Ishikawa (cell line): Measurements from ENCODE around the gene INHBE.

Experiments used
- CEBPB ChIP-seq: IDR thresholded peaks from 2 replicates; pipeline ENCODE4 v1.6.1; 2012
- CREB1 ChIP-seq: IDR thresholded peaks from 2 replicates; pipeline ENCODE4 v1.6.1; 2012; ENCODE audit warnings: low read depth
- EGR1 ChIP-seq: IDR thresholded peaks from 2 replicates; pipeline ENCODE4 v1.6.1; 2012
- EP300 ChIP-seq: IDR thresholded peaks from 2 replicates; pipeline ENCODE4 v1.6.1; 2012; ENCODE audit warnings: borderline replicate concordance
- FOXM1 ChIP-seq: IDR thresholded peaks from 2 replicates; pipeline ENCODE4 v1.6.1; 2012; ENCODE audit warnings: low read depth, borderline replicate concordance
- MAX ChIP-seq: IDR thresholded peaks from 2 replicates; pipeline ENCODE4 v1.6.1; 2012
- NFIC ChIP-seq: IDR thresholded peaks from 2 replicates; pipeline ENCODE4 v1.6.1; 2012
- RAD21 ChIP-seq: IDR thresholded peaks from 2 replicates; pipeline ENCODE4 v1.6.1; 2012; ENCODE audit warnings: low read depth
- REST ChIP-seq: IDR thresholded peaks from 2 replicates; pipeline ENCODE4 v1.6.1; 2012; ENCODE audit warnings: low read depth, mild to moderate bottlenecking
- TAF1 ChIP-seq: IDR thresholded peaks from 2 replicates; pipeline ENCODE4 v1.6.1; 2012; ENCODE audit warnings: low read depth, mild to moderate bottlenecking
- TCF12 ChIP-seq: IDR thresholded peaks from 2 replicates; pipeline ENCODE4 v1.6.1; 2012; ENCODE audit warnings: low read depth
- TEAD4 ChIP-seq: IDR thresholded peaks from 2 replicates; pipeline ENCODE4 v1.6.1; 2012
- USF1 ChIP-seq: IDR thresholded peaks from 2 replicates; pipeline ENCODE4 v1.6.1; 2012
- YY1 ChIP-seq: IDR thresholded peaks from 2 replicates; pipeline ENCODE4 v1.6.1; 2012; ENCODE audit warnings: low read depth
- ZBTB7A ChIP-seq: IDR thresholded peaks from 2 replicates; pipeline ENCODE4 v1.6.1; 2012; ENCODE audit warnings: low read depth

The INHBE gene

GRCh38 chr12:57439762-57440266, 15.3 kb upstream of the INHBE start:
- TF ChIP-seq ZBTB7A (no peak), REST (no peak), USF1 (no peak), YY1 (no peak), TCF12 (no peak), CEBPB (no peak), MAX (no peak), RAD21 (no peak), TAF1 (no peak), NFIC (no peak), TEAD4 (no peak), EGR1 (no peak), EP300 (no peak), FOXM1 (no peak), CREB1 (no peak)

- no peak for TF ChIP-seq TEAD4
- TF ChIP-seq YY1: no peak
- no peak for TF ChIP-seq TAF1
- TF ChIP-seq ZBTB7A: no peak
- no peak for TF ChIP-seq REST
- TF ChIP-seq EGR1: no peak
- TF ChIP-seq CREB1: no peak
- TF ChIP-seq NFIC: no peak
- TF ChIP-seq USF1: no peak
- TF ChIP-seq FOXM1: no peak
Measured at GRCh38 chr12:57441846-57442427, 13.2 kb upstream of the INHBE start.

GRCh38 chr12:57444744-57445143, 10.4 kb upstream of the INHBE start:
- TF ChIP-seq REST: no peak
- TF ChIP-seq MAX: no peak
- no peak for TF ChIP-seq YY1
- TF ChIP-seq RAD21: no peak
- no peak for TF ChIP-seq EP300
- no peak for TF ChIP-seq EGR1
- no peak for TF ChIP-seq CEBPB
- no peak for TF ChIP-seq TAF1
- no peak for TF ChIP-seq TCF12
- no peak for TF ChIP-seq CREB1
- TF ChIP-seq USF1: no peak
- no peak for TF ChIP-seq NFIC
- no peak for TF ChIP-seq FOXM1

GRCh38 chr12:57446292-57446960, 8.7 kb upstream of the INHBE start:
- TF ChIP-seq TEAD4 (no peak), CREB1 (no peak), FOXM1 (no peak), CEBPB (no peak), REST (no peak), EP300 (no peak), TCF12 (no peak), NFIC (no peak), RAD21 (no peak), USF1 (no peak), TAF1 (no peak)
